Uterus (tissue), 4 donors: ENCODE measurements around the gene A4GALT. TPM values are rescaled to one million over a fixed set of nuclear protein-coding genes. Genes with fewer than 3 reads are reported as not detected.
A peak's percentile ranks its signal among the peaks of the same experiment; 100 is the strongest.

Experiments used
- DNase-seq, 2 donors: peaks; one replicate each; pipeline ENCODE4 v3.0.0-alpha.2; 2019 to 2020
- H3K27ac ChIP-seq, 2 donors: fragments of 200-600 bp; sonication (generic); 1 replicate in 1 of 2; 2 replicates in 1 of 2; pipeline ENCODE4 v1.5.1; 2016 to 2018
- H3K27me3 ChIP-seq, 2 donors: fragments of 200-600 bp; sonication (generic); one replicate each; pipeline ENCODE4 v1.5.1; 2018 to 2019; ENCODE audit warnings: control low read depth in 1 of 2
- H3K36me3 ChIP-seq, 2 donors: fragments of 200-600 bp; sonication (generic); one replicate each; pipeline ENCODE4 v1.5.1; 2019; ENCODE audit warnings: control low read depth in 1 of 2
- H3K4me1 ChIP-seq, 2 donors: fragments of 200-600 bp; sonication (generic); one replicate each; pipeline ENCODE4 v1.5.1; 2018 to 2019; ENCODE audit warnings: control low read depth in 1 of 2
- H3K4me3 ChIP-seq, 2 donors: fragments of 200-600 bp; sonication (generic); 1 replicate in 1 of 2; 2 replicates in 1 of 2; pipeline ENCODE4 v1.5.1; 2018 to 2019; ENCODE audit warnings: mild to moderate bottlenecking in 1 of 2
- H3K9me3 ChIP-seq, 2 donors: fragments of 200-600 bp; sonication (generic); one replicate each; pipeline ENCODE4 v1.5.1; 2019; ENCODE audit warnings: control low read depth in 1 of 2
- CTCF ChIP-seq, 4 experiments: fragments of 200-600 bp in 2 of 4; fragments of 450-650 bp in 2 of 4; sonication (generic) in 2 of 4; IDR thresholded peaks; one replicate each; pipeline ENCODE4 v1.5.1; 2016 to 2019; ENCODE audit warnings: antibody characterized with exemption in 4 of 4, mild to moderate bottlenecking in 2 of 4, moderate library complexity in 1 of 4
- POLR2A ChIP-seq, 2 donors: fragments of 450-650 bp; IDR thresholded peaks; one replicate each; pipeline ENCODE4 v1.6.1; 2016; ENCODE audit warnings: antibody characterized with exemption in 2 of 2, mild to moderate bottlenecking in 1 of 2, moderate library complexity in 1 of 2
- intact Hi-C: fragments of 100-400 bp; cut with DNase I; formaldehyde crosslinking; loops from one replicate; pipeline ENCODE4 v1.15.1; 2023; ENCODE audit warnings: low total_unique reads
- total RNA-seq, 4 donors: library from RNA; depleted of rRNA in 3 of 4; stranded (reverse); fragments of >200 nt in 3 of 4; gene quantifications; one replicate each; pipeline versions ENCODE4 v1.1.0 to v1.2.4, GENCODE V29; 2014 to 2023
- donor health status: DM: yes; HTN: yes; CAD: no.

A4GALT gene
- total RNA-seq, 4 donors from 2014 or later, result 4.4 to 100.0 (median 19.6) TPM

GRCh38 chr22:42708417-42708816 is 12.3 kb downstream of the A4GALT start:
- Histone ChIP-seq H3K9me3 (no peaks in the 10 kb centered on the region), H3K4me3 (no peak overlapping the region), H3K27me3 (no peaks in the 10 kb centered on the region), H3K27ac (no peak overlapping the region), H3K36me3 (no peaks in the 10 kb centered on the region), H3K4me1 (no peaks in the 10 kb centered on the region)
- no peak for DNase-seq
- no peak for TF ChIP-seq CTCF (IDR thresholded peaks at IDR 0.05)
- no peak for TF ChIP-seq POLR2A (IDR thresholded peaks at IDR 0.05)
- intact Hi-C loops, result no loop called here

- H3K36me3 ChIP-seq, result no peaks in the 10 kb centered on the region
- no peak for DNase-seq
- H3K9me3 ChIP-seq, result no peaks in the 10 kb centered on the region
- intact Hi-C loops, result no loop called here
- no peak for TF ChIP-seq POLR2A (IDR thresholded peaks at IDR 0.05)
- TF ChIP-seq CTCF (IDR thresholded peaks at IDR 0.05), result no peak
- H3K4me3 ChIP-seq, result no peak overlapping the region
- no peaks in the 10 kb centered on the region for H3K27me3 ChIP-seq
- no peaks in the 10 kb centered on the region for H3K4me1 ChIP-seq
- no peak overlapping the region for H3K27ac ChIP-seq
Measured at GRCh38 chr22:42707496-42707895, 13.2 kb downstream of the A4GALT start.

- no peak for DNase-seq
- H3K4me1 ChIP-seq, result peaks cover 0 to 1% of the 10 kb centered on the region in 2 donors
- no peak overlapping the region for H3K4me3 ChIP-seq
- H3K9me3 ChIP-seq, result no peaks in the 10 kb centered on the region
- TF ChIP-seq POLR2A (IDR thresholded peaks at IDR 0.05) (no peak), CTCF (IDR thresholded peaks at IDR 0.05) (no peak)
- no peaks in the 10 kb centered on the region for H3K36me3 ChIP-seq
- no peak overlapping the region for H3K27ac ChIP-seq
- H3K27me3 ChIP-seq, result no peaks in the 10 kb centered on the region
- intact Hi-C loops, result no loop called here
Measured at GRCh38 chr22:42704896-42705295, 15.8 kb downstream of the A4GALT start.

GRCh38 chr22:42702675-42703074 is 18.0 kb downstream of the A4GALT start:
- H3K36me3 ChIP-seq, result no peaks in the 10 kb centered on the region

GRCh38 chr22:42701694-42702093 is 19.0 kb downstream of the A4GALT start:
- Histone ChIP-seq H3K27me3 (no peaks in the 10 kb centered on the region), H3K4me1 (peaks cover 4 to 21% of the 10 kb centered on the region in 2 donors), H3K9me3 (no peaks in the 10 kb centered on the region), H3K4me3 (no peak overlapping the region), H3K27ac (no peak overlapping the region), H3K36me3 (no peaks in the 10 kb centered on the region)
- TF ChIP-seq POLR2A (IDR thresholded peaks at IDR 0.05) (no peak), CTCF (IDR thresholded peaks at IDR 0.05) (no peak)
- intact Hi-C loops, result no loop called here
- DNase-seq, result no peak

More at GRCh38 chr22:42702675-42703074, 18.0 kb downstream of the A4GALT start:
- intact Hi-C loops, result no loop called here
- Histone ChIP-seq H3K4me1 (peaks cover 4 to 16% of the 10 kb centered on the region in 2 donors), H3K9me3 (no peaks in the 10 kb centered on the region), H3K27me3 (no peaks in the 10 kb centered on the region), H3K27ac (no peak overlapping the region), H3K4me3 (no peak overlapping the region)
- TF ChIP-seq CTCF (IDR thresholded peaks at IDR 0.05), result no peak
- no peak for TF ChIP-seq POLR2A (IDR thresholded peaks at IDR 0.05)
- DNase-seq, result peak in 1 of 2 donors; percentile 13
